SK-N-MC (cell line): Measurements from ENCODE around the gene TRIP4.

Experiments
- EZH2 ChIP-seq: fragments of 200-600 bp; sonication (generic); IDR thresholded peaks from one replicate; pipeline ENCODE4 v1.6.1; 2017; ENCODE audit warnings: antibody characterized with exemption
- FOXP2 ChIP-seq: optimal IDR thresholded peaks from 2 replicates; pipeline ENCODE3; 2011; ENCODE audit warnings: mild to moderate bottlenecking, moderate library complexity; ENCODE audit not compliant: insufficient read depth; ENCODE audit errors: extremely low read length, control extremely low read depth
- POLR2AphosphoS5 ChIP-seq: IDR thresholded peaks from 2 replicates; pipeline ENCODE4 v1.6.1; 2012; ENCODE audit warnings: mild to moderate bottlenecking, low read depth, low read length, borderline replicate concordance

GRCh38 chr15:64466408-64467141 lies 78.9 kb downstream of the TRIP4 start:
- TF ChIP-seq EZH2: no peak
- TF ChIP-seq POLR2AphosphoS5: no peak
- no peak for TF ChIP-seq FOXP2
